HG03378 (cell line): Measurements from ENCODE around the gene KCNJ18.
"Not testable (repeated sequence)": the region's sequence is repeated elsewhere in the genome, so short reads cannot be mapped to it uniquely, and the experiment has no call there.

Experiments
- ATAC-seq: cut with Tn5 transposase; IDR thresholded peaks from one replicate; pipeline ENCODE4 v1.9.1; 2021; ENCODE audit warnings: mild to moderate bottlenecking, moderate library complexity; ENCODE audit not compliant: unreplicated experiment

The KCNJ18 gene

GRCh38 chr17:21691883-21692703 is at the start of gene KCNJ18:
Gene KCNJ18, plus strand, starts transcription at chr17:21692523. Its CDS starts 10,264 bp downstream, at chr17:21702787.
- ATAC-seq, result not testable (repeated sequence)

- not testable (repeated sequence) for ATAC-seq
Observed at GRCh38 chr17:21648125-21648524, 44.2 kb upstream of the KCNJ18 start.

- ATAC-seq, result not testable (repeated sequence)
Observed at GRCh38 chr17:21650043-21650442, 42.3 kb upstream of the KCNJ18 start.

- ATAC-seq, result not testable (repeated sequence)
Observed at GRCh38 chr17:21652049-21652448, 40.3 kb upstream of the KCNJ18 start.

GRCh38 chr17:21653211-21653610 is 39.1 kb upstream of the KCNJ18 start:
- ATAC-seq, result not testable (repeated sequence)

- ATAC-seq, result not testable (repeated sequence)
Observed at GRCh38 chr17:21656518-21657309, 35.6 kb upstream of the KCNJ18 start.

GRCh38 chr17:21659635-21660034 is 32.7 kb upstream of the KCNJ18 start:
- not testable (repeated sequence) for ATAC-seq

- ATAC-seq, result not testable (repeated sequence)
Observed at GRCh38 chr17:21661455-21661854, 30.9 kb upstream of the KCNJ18 start.

- ATAC-seq, result not testable (repeated sequence)
Observed at GRCh38 chr17:21663166-21663565, 29.2 kb upstream of the KCNJ18 start.

GRCh38 chr17:21663614-21664474 is 28.5 kb upstream of the KCNJ18 start:
- not testable (repeated sequence) for ATAC-seq

- not testable (repeated sequence) for ATAC-seq
Observed at GRCh38 chr17:21665171-21665570, 27.2 kb upstream of the KCNJ18 start.

GRCh38 chr17:21665935-21666493 is 26.3 kb upstream of the KCNJ18 start:
- not testable (repeated sequence) for ATAC-seq

GRCh38 chr17:21666711-21667412 is 25.5 kb upstream of the KCNJ18 start:
- not testable (repeated sequence) for ATAC-seq

GRCh38 chr17:21667413-21668117 is 24.8 kb upstream of the KCNJ18 start:
- ATAC-seq, result not testable (repeated sequence)

- ATAC-seq, result not testable (repeated sequence)
Observed at GRCh38 chr17:21668118-21668488, 24.2 kb upstream of the KCNJ18 start.

GRCh38 chr17:21668746-21669508 is 23.4 kb upstream of the KCNJ18 start:
- not testable (repeated sequence) for ATAC-seq

- ATAC-seq, result not testable (repeated sequence)
Observed at GRCh38 chr17:21669616-21670360, 22.5 kb upstream of the KCNJ18 start.
